DOHH2 (cell line): ENCODE data around the gene YEATS4.

Experiments
- EZH2phosphoT487 ChIP-seq: fragments of 200-600 bp; sonication (generic); IDR thresholded peaks from 2 replicates; pipeline ENCODE4 v1.6.1; 2017; ENCODE audit warnings: borderline replicate concordance, mild to moderate bottlenecking, antibody characterized with exemption, low read length, moderate library complexity, mixed read lengths
- TF ChIP-seq, protein P1 (sequence below): fragments of 200-600 bp; sonication (generic); IDR thresholded peaks from one replicate; pipeline ENCODE4 v1.5.1; 2014; ENCODE audit warnings: antibody characterized with exemption, mild to moderate bottlenecking, low read depth, low read length; ENCODE audit not compliant: poor library complexity, severe bottlenecking

DNA sequence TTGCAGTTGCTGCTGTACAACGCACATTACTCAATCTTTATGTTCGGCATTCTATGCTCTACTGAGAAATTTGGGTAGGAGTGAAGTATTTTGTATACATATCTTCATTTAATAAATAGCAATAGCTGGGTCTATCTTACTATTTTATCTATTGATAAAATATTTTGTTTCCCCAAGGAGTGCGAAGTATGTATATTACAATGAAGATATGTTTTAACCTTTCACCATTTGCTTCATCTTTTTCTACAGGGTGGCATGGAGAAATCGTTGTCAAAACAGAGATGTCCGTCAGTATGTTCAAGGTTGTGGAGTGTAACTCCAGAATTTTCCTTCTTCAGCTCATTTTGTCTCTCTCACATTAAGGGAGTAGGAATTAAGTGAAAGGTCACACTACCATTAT is 6.6 kb upstream of the YEATS4 start:
- TF ChIP-seq, protein P1, sequence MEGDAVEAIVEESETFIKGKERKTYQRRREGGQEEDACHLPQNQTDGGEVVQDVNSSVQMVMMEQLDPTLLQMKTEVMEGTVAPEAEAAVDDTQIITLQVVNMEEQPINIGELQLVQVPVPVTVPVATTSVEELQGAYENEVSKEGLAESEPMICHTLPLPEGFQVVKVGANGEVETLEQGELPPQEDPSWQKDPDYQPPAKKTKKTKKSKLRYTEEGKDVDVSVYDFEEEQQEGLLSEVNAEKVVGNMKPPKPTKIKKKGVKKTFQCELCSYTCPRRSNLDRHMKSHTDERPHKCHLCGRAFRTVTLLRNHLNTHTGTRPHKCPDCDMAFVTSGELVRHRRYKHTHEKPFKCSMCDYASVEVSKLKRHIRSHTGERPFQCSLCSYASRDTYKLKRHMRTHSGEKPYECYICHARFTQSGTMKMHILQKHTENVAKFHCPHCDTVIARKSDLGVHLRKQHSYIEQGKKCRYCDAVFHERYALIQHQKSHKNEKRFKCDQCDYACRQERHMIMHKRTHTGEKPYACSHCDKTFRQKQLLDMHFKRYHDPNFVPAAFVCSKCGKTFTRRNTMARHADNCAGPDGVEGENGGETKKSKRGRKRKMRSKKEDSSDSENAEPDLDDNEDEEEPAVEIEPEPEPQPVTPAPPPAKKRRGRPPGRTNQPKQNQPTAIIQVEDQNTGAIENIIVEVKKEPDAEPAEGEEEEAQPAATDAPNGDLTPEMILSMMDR: no peak
- TF ChIP-seq EZH2phosphoT487: no peak
